K562 (cell line): ENCODE results near the gene VSNL1. TPM values are rescaled to one million over a fixed set of nuclear protein-coding genes. Genes with fewer than 3 reads are reported as not detected.

Experiments used
- ATAC-seq: fragments of 200-7000 bp; cut with Tn5 transposase; 3 replicates; pipeline ENCODE4 v1.9.1; 2020; ENCODE audit warnings: moderate library complexity
- BruUV-seq: library from RNA; stranded (reverse); fragments of 400-500 nt; replicated peaks from 2 replicates; lab custom pipeline; 2021; lab: Mats Ljungman, UMichigan
- CTCF ChIA-PET: fragments of 300-600 bp; formaldehyde crosslinking; extraction: SDS; loops from one replicate; lab custom pipeline; 2021; ENCODE audit warnings: low intra/inter-chr PET ratio; lab: Yijun Ruan, JAX
- POLR2A ChIA-PET: fragments of 300-600, 350-650 bp; sonication (Branson Sonifier 250); formaldehyde crosslinking; extraction: SDS; loops from one replicate; lab custom pipeline; 2021; ENCODE audit warnings: antibody characterized with exemption, inconsistent platforms; lab: Yijun Ruan, JAX
- DNase-seq, 4 experiments: peaks; one replicate each; pipeline versions ENCODE4 v3.0.0 to v3.0.0-alpha.2; 2011 to 2018; ENCODE audit warnings: low spot score in 3 of 4, mixed read lengths in 3 of 4; ENCODE audit errors: extremely low read depth in 1 of 4
- FAIRE-seq: peaks from 2 replicates; lab custom pipeline; 2011; peaks lifted over from hg19 to GRCh38; lab: Jason Lieb, UNC
- H2AFZ ChIP-seq: 2 replicates; pipeline ENCODE4 v1.6.0; 2011; ENCODE audit warnings: low read depth, low read length, control low read depth, inconsistent platforms
- H3K27ac ChIP-seq: fragments of 200-600 bp; 3 replicates; pipeline ENCODE4 v1.8.0; 2011; ENCODE audit warnings: low read depth, mild to moderate bottlenecking, control low read depth, inconsistent platforms, low read length, moderate library complexity, mixed read lengths; ENCODE audit errors: extremely low read depth
- H3K27me3 ChIP-seq, 2 experiments: fragments of 300-600 bp in 1 of 2; 2 replicates in 1 of 2; 3 replicates in 1 of 2; pipeline versions ENCODE4 v1.6.0 to v1.8.0; 2011; ENCODE audit warnings: inconsistent platforms in 2 of 2, low read length in 2 of 2, mild to moderate bottlenecking in 1 of 2, mixed read lengths in 1 of 2, moderate library complexity in 1 of 2; ENCODE audit not compliant: control insufficient read depth in 2 of 2, insufficient read depth in 2 of 2
- H3K36me3 ChIP-seq: fragments of 300-600 bp; 3 replicates; pipeline ENCODE4 v1.8.0; 2011; ENCODE audit warnings: mild to moderate bottlenecking, low read length, inconsistent platforms; ENCODE audit not compliant: control insufficient read depth, insufficient read depth
- H3K4me1 ChIP-seq, 2 experiments: fragments of 200-600 bp in 1 of 2; replicated peaks in 1 of 2; 2 replicates in 1 of 2; 3 replicates in 1 of 2; pipeline versions ENCODE4 v1.5.1 to v1.8.0; 2011; ENCODE audit warnings: inconsistent platforms in 2 of 2, low read length in 2 of 2, mild to moderate bottlenecking in 1 of 2, mixed read lengths in 1 of 2, moderate library complexity in 1 of 2; ENCODE audit not compliant: control insufficient read depth in 2 of 2, insufficient read depth in 2 of 2
- H3K4me2 ChIP-seq: 2 replicates; pipeline ENCODE4 v1.6.1; 2011; ENCODE audit warnings: low read length, control low read depth, inconsistent platforms, mixed read lengths; ENCODE audit not compliant: insufficient read depth
- H3K4me3 ChIP-seq: fragments of 200-600 bp; sonication (generic), shearing (Covaris generic); 2 replicates; pipeline ENCODE4 v1.5.1; 2016; ENCODE audit warnings: control low read depth, inconsistent platforms
- H3K79me2 ChIP-seq: fragments of 200-600 bp; 3 replicates; pipeline ENCODE4 v1.8.0; 2011; ENCODE audit warnings: low read length, inconsistent platforms; ENCODE audit not compliant: control insufficient read depth, insufficient read depth
- H3K9ac ChIP-seq, 2 experiments: 2 replicates each; pipeline versions ENCODE4 v1.6.0 to v1.6.1; 2011; ENCODE audit warnings: low read depth in 2 of 2, low read length in 2 of 2, control low read depth in 1 of 2, inconsistent platforms in 1 of 2, mild to moderate bottlenecking in 1 of 2, mixed read lengths in 1 of 2; ENCODE audit not compliant: insufficient read depth in 1 of 2
- H3K9me1 ChIP-seq: one replicate; pipeline ENCODE4 v1.6.0; 2011; ENCODE audit warnings: inconsistent platforms, mild to moderate bottlenecking, low read length, moderate library complexity; ENCODE audit not compliant: control insufficient read depth, insufficient read depth
- H3K9me3 ChIP-seq: replicated peaks from 2 replicates; pipeline ENCODE4 v1.5.1; 2011; ENCODE audit warnings: low read depth, low read length, inconsistent platforms; ENCODE audit not compliant: control insufficient read depth, insufficient read depth
- H4K20me1 ChIP-seq: replicated peaks from 2 replicates; pipeline ENCODE4 v1.6.1; 2011; ENCODE audit warnings: low read length, inconsistent platforms, mixed read lengths; ENCODE audit not compliant: control insufficient read depth, insufficient read depth
- ARID3B ChIP-seq: fragments of 250-450 bp; sonication (Bioruptor Pico); IDR thresholded peaks from 2 replicates; pipeline ENCODE4 v1.4.0; 2020; ENCODE audit warnings: borderline replicate concordance
- C11orf30 ChIP-seq: fragments of 450-650 bp; IDR thresholded peaks from 2 replicates; pipeline ENCODE4 v1.6.1; 2016; ENCODE audit warnings: low read depth, mild to moderate bottlenecking
- KDM1A ChIP-seq, 2 experiments: fragments of 450-650 bp; IDR thresholded peaks; 2 replicates each; pipeline ENCODE4 v1.6.1; 2016; ENCODE audit warnings: mild to moderate bottlenecking in 2 of 2
- MIER1 ChIP-seq: fragments of 450-650 bp; IDR thresholded peaks from 2 replicates; pipeline ENCODE4 v1.6.1; 2016; ENCODE audit warnings: antibody characterized with exemption, mild to moderate bottlenecking, low read depth
- NCOA4 ChIP-seq: fragments of 450-650 bp; IDR thresholded peaks from 2 replicates; pipeline ENCODE4 v1.6.1; 2018; ENCODE audit warnings: mild to moderate bottlenecking; ENCODE audit not compliant: partially characterized antibody
- POLR2AphosphoS5 ChIP-seq: IDR thresholded peaks from 2 replicates; pipeline ENCODE4 v1.6.1; 2011; ENCODE audit warnings: mild to moderate bottlenecking, low read depth, low read length, moderate library complexity; ENCODE audit not compliant: control insufficient read depth, insufficient read depth
- PPARD ChIP-seq: fragments of 250-450 bp; sonication (Bioruptor Pico); IDR thresholded peaks from 2 replicates; pipeline ENCODE4 v1.8.0; 2022; ENCODE audit warnings: inconsistent platforms, mild to moderate bottlenecking, moderate library complexity
- PTRF ChIP-seq: fragments of 450-650 bp; IDR thresholded peaks from 2 replicates; pipeline ENCODE4 v1.6.1; 2016; ENCODE audit warnings: mild to moderate bottlenecking, missing genetic modification characterization, missing compliant biosample characterization
- XRCC3 ChIP-seq: fragments of 450-650 bp; IDR thresholded peaks from 2 replicates; pipeline ENCODE4 v1.6.1; 2017; ENCODE audit warnings: mild to moderate bottlenecking, moderate library complexity
- YBX1 ChIP-seq: fragments of 450-650 bp; IDR thresholded peaks from 2 replicates; pipeline ENCODE4 v1.7.1; 2016; ENCODE audit warnings: mild to moderate bottlenecking
- ZKSCAN3 ChIP-seq: fragments of 250-450 bp; sonication (Bioruptor Pico); IDR thresholded peaks from 2 replicates; pipeline ENCODE4 v1.4.0; 2020
- ZNF316 ChIP-seq: fragments of 450-650 bp; IDR thresholded peaks from 2 replicates; pipeline ENCODE4 v1.6.1; 2016
- ZNF511 ChIP-seq: sonication (generic); formaldehyde crosslinking; IDR thresholded peaks from 2 replicates; pipeline ENCODE4 v1.8.0; 2022; ENCODE audit warnings: mild to moderate bottlenecking, missing genetic modification reagents
- whole genome bisulfite sequencing: fragments of 100-300 bp; shearing (Covaris generic); methylation state at CpG from one replicate; pipeline ENCODE4 v1.1.6; 2016; ENCODE audit warnings: low coverage, mixed read lengths; ENCODE audit not compliant: insufficient coverage; ENCODE audit errors: missing lambda C conversion rate; 5-methylcytosine and 5-hydroxymethylcytosine counted together
- in situ Hi-C: fragments of 300-500 bp; cut with MboI; formaldehyde crosslinking; loops from 4 replicates; pipeline ENCODE4 v1.15.0; 2018; ENCODE audit warnings: inconsistent platforms, mixed read lengths
- intact Hi-C: fragments of 100-400 bp; cut with micrococcal nuclease; formaldehyde crosslinking; loops from 2 replicates; pipeline ENCODE4 v1.14.2; 2022
- polyA plus RNA-seq, 8 experiments: library from polyadenylated mRNA; depleted of rRNA in 4 of 8; stranded (reverse) in 5 of 8; unstranded in 3 of 8; fragments of >200 nt; fragmentation: Nextera tagmentation in 2 of 8; fragmentation: Illumina TruSeq in 1 of 8; extraction: Ambion mirVana in 2 of 8; extraction: Trizol in 1 of 8; gene quantifications; 2 replicates each; pipeline versions ENCODE4 v1.2.1 to v1.2.3, GENCODE V29; 2011 to 2014; ENCODE audit warnings: inconsistent platforms in 1 of 8, missing spikeins in 1 of 8
- total RNA-seq, 7 experiments: library from RNA; depleted of rRNA in 6 of 7; stranded (reverse); fragments of >200 nt in 6 of 7; fragmentation: Illumina TruSeq in 2 of 7; extraction: Trizol in 2 of 7; gene quantifications; 2 replicates each; pipeline versions ENCODE4 v1.2.1 to v1.2.3, GENCODE V29; 2011 to 2021; ENCODE audit warnings: low replicate concordance in 1 of 7

VSNL1 gene
- total and polyA plus RNA-seq, 9 of the 15 experiments (the other 6 are each of a cell fraction or from before 2014, with no cell fraction given): 0.20 TPM; not detected in 8

- no peak for ATAC-seq
- H3K27ac ChIP-seq: no peak overlapping the region
- WGBS: 1% methylated on average over 5 of the region's 5 CpGs
- no peaks in the 10 kb centered on the region for H3K9me3 ChIP-seq
- POLR2A ChIA-PET: interaction anchor here (0.6 kb wide), 1 partner anchor 471 kb away, joined by 3 read pairs; no protein-coding TSS in a partner anchor
- H4K20me1 ChIP-seq: no peaks in the 10 kb centered on the region
- TF ChIP-seq ZKSCAN3 (CRISPR knock-in tag): no peak
- no peak for TF ChIP-seq C11orf30
- TF ChIP-seq XRCC3: no peak
- no peak for TF ChIP-seq ARID3B (CRISPR knock-in tag)
- no peak for TF ChIP-seq KDM1A (IDR thresholded peaks at IDR 0.05)
- TF ChIP-seq MIER1: no peak
- TF ChIP-seq NCOA4: no peak
- TF ChIP-seq POLR2AphosphoS5: no peak
- TF ChIP-seq PTRF (tag): no peak
- TF ChIP-seq PPARD (CRISPR knock-in tag): no peak
- no peak for TF ChIP-seq YBX1
- TF ChIP-seq ZNF316: no peak
- no peak for TF ChIP-seq ZNF511 (CRISPR knock-in tag)
- H3K27me3 ChIP-seq: peaks cover 4 to 5% of the 10 kb centered on the region in 2 experiments; a peak in 3 of 5 replicates
- no peak for DNase-seq
- no peaks in the 10 kb centered on the region for H3K79me2 ChIP-seq
- H3K9ac ChIP-seq: no peak overlapping the region
- no peak overlapping the region for H3K4me3 ChIP-seq
- in situ Hi-C loops: no loop called here
- no peaks in the 10 kb centered on the region for H3K36me3 ChIP-seq
- intact Hi-C loops: no loop called here
- no peaks in the 10 kb centered on the region for H3K9me1 ChIP-seq
- FAIRE-seq: no peak
- H2AFZ ChIP-seq: no peak overlapping the region
- H3K4me1 ChIP-seq: no peaks in the 10 kb centered on the region
- no peak overlapping the region for H3K4me2 ChIP-seq
- CTCF ChIA-PET: no interaction called here
- BruUV-seq: no TSS peak
Observed at GRCh38 chr2:17547737-17548136, 7.2 kb downstream of the VSNL1 start.
